Endothelial cell (in vitro differentiated cells): ENCODE results near the gene DACT1. TPM values are rescaled to one million over a fixed set of nuclear protein-coding genes. Genes with fewer than 3 reads are reported as not detected.

Experiments
- DNase-seq: peaks from one replicate; pipeline ENCODE4 v3.0.0; 2021; ENCODE audit warnings: low spot score
- H3K27ac Mint-ChIP-seq: one replicate; pipeline ENCODE4 v1.8.0; 2021; ENCODE audit warnings: mixed read lengths, inconsistent platforms; ENCODE audit not compliant: unreplicated experiment
- H3K27me3 Mint-ChIP-seq: one replicate; pipeline ENCODE4 v1.8.0; 2021; ENCODE audit warnings: mild to moderate bottlenecking, moderate library complexity, mixed read lengths, inconsistent platforms; ENCODE audit not compliant: unreplicated experiment
- H3K36me3 Mint-ChIP-seq: one replicate; pipeline ENCODE4 v1.8.0; 2021; ENCODE audit warnings: mild to moderate bottlenecking, low read depth, mixed read lengths, inconsistent platforms; ENCODE audit not compliant: unreplicated experiment
- H3K4me1 Mint-ChIP-seq: one replicate; pipeline ENCODE4 v1.8.0; 2021; ENCODE audit warnings: mild to moderate bottlenecking, mixed read lengths, inconsistent platforms; ENCODE audit not compliant: unreplicated experiment
- H3K4me3 Mint-ChIP-seq: one replicate; pipeline ENCODE4 v1.8.0; 2021; ENCODE audit warnings: mild to moderate bottlenecking, mixed read lengths, inconsistent platforms; ENCODE audit not compliant: unreplicated experiment
- H3K9me3 Mint-ChIP-seq: one replicate; pipeline ENCODE4 v1.8.0; 2021; ENCODE audit warnings: mixed read lengths, inconsistent platforms; ENCODE audit not compliant: unreplicated experiment
- CTCF ChIP-seq: fragments of 200-600 bp; sonication (generic); IDR thresholded peaks from one replicate; pipeline ENCODE4 v1.5.0; 2021; ENCODE audit warnings: antibody characterized with exemption; ENCODE audit not compliant: unreplicated experiment
- total RNA-seq: library from RNA; stranded (reverse); fragmentation: NEBNext Ultra II Directional; extraction: Animal tissue kit (Norgen Biotek cat#: 25700); gene quantifications from one replicate; pipeline ENCODE4 v1.2.1, GENCODE V29; 2021; ENCODE audit not compliant: unreplicated experiment

The DACT1 gene
- total RNA-seq, 1 donor from 2014 or later, result 2.0 TPM

- no peaks in the 10 kb centered on the region for H3K36me3 Mint-ChIP-seq
- no peak for TF ChIP-seq CTCF
- no peak overlapping the region for H3K4me3 Mint-ChIP-seq
- peaks cover 22% of the 10 kb centered on the region for H3K4me1 Mint-ChIP-seq
- peaks cover 2% of the 10 kb centered on the region for H3K27me3 Mint-ChIP-seq
- no peaks in the 10 kb centered on the region for H3K9me3 Mint-ChIP-seq
- DNase-seq, result no peak
- H3K27ac Mint-ChIP-seq, result no peak overlapping the region
These were observed 11.3 kb upstream of the DACT1 start for GRCh38 chr14:58626431-58626831.

- H3K36me3 Mint-ChIP-seq, result no peaks in the 10 kb centered on the region
- H3K4me3 Mint-ChIP-seq, result no peak overlapping the region
These were observed 9.4 kb upstream of the DACT1 start for GRCh38 chr14:58628406-58628805.

GRCh38 chr14:58629281-58629680, 8.5 kb upstream of the DACT1 start:
- no peaks in the 10 kb centered on the region for H3K9me3 Mint-ChIP-seq
- no peaks in the 10 kb centered on the region for H3K36me3 Mint-ChIP-seq
- no peak overlapping the region for H3K27ac Mint-ChIP-seq
- H3K27me3 Mint-ChIP-seq, result peaks cover 6% of the 10 kb centered on the region
- peaks cover 22% of the 10 kb centered on the region for H3K4me1 Mint-ChIP-seq
- DNase-seq, result no peak
- no peak overlapping the region for H3K4me3 Mint-ChIP-seq
- TF ChIP-seq CTCF, result no peak

More at GRCh38 chr14:58628406-58628805, 9.4 kb upstream of the DACT1 start:
- DNase-seq, result no peak
- peaks cover 6% of the 10 kb centered on the region for H3K27me3 Mint-ChIP-seq
- no peak overlapping the region for H3K27ac Mint-ChIP-seq
- H3K4me1 Mint-ChIP-seq, result peaks cover 22% of the 10 kb centered on the region
- TF ChIP-seq CTCF, result no peak
- H3K9me3 Mint-ChIP-seq, result no peaks in the 10 kb centered on the region

- no peak for DNase-seq
- H3K4me3 Mint-ChIP-seq, result no peak overlapping the region
- TF ChIP-seq CTCF, result no peak
- H3K36me3 Mint-ChIP-seq, result no peaks in the 10 kb centered on the region
- peaks cover 11% of the 10 kb centered on the region for H3K27me3 Mint-ChIP-seq
- H3K9me3 Mint-ChIP-seq, result no peaks in the 10 kb centered on the region
- no peak overlapping the region for H3K27ac Mint-ChIP-seq
- H3K4me1 Mint-ChIP-seq, result peaks cover 28% of the 10 kb centered on the region
These were observed 6.0 kb upstream of the DACT1 start for GRCh38 chr14:58631732-58632131.

GRCh38 chr14:58633831-58634230, 3.9 kb upstream of the DACT1 start:
- peaks cover 27% of the 10 kb centered on the region for H3K4me1 Mint-ChIP-seq
- no peaks in the 10 kb centered on the region for H3K36me3 Mint-ChIP-seq
- no peaks in the 10 kb centered on the region for H3K9me3 Mint-ChIP-seq
- no peak overlapping the region for H3K27ac Mint-ChIP-seq
- TF ChIP-seq CTCF, result no peak
- H3K27me3 Mint-ChIP-seq, result peaks cover 19% of the 10 kb centered on the region
- no peak overlapping the region for H3K4me3 Mint-ChIP-seq
- DNase-seq, result no peak
